CD4-positive, alpha-beta T cell treated with Interleukin-17A for 4 hours (primary cell): Measurements from ENCODE around the gene CAPN12.

ENCODE experiments used
- DNase-seq: peaks from one replicate; pipeline ENCODE4 v3.0.0-alpha.2; 2020; ENCODE audit warnings: mixed read lengths

Gene CAPN12

GRCh38 chr19:38723990-38724854 is 20.1 kb downstream of the CAPN12 start:
- no peak for DNase-seq

- DNase-seq = no peak
Observed at GRCh38 chr19:38723606-38723965, 20.7 kb downstream of the CAPN12 start.

- no peak for DNase-seq
Observed at GRCh38 chr19:38722947-38723605, 21.2 kb downstream of the CAPN12 start.

- DNase-seq = no peak
Observed at GRCh38 chr19:38721979-38722773, 22.1 kb downstream of the CAPN12 start.

GRCh38 chr19:38721496-38721895 is 22.8 kb downstream of the CAPN12 start:
- no peak for DNase-seq

- DNase-seq = no peak
Observed at GRCh38 chr19:38720559-38721236, 23.6 kb downstream of the CAPN12 start.

- DNase-seq = no peak
Observed at GRCh38 chr19:38719761-38720558, 24.3 kb downstream of the CAPN12 start.

GRCh38 chr19:38718747-38719543 is 25.3 kb downstream of the CAPN12 start:
- DNase-seq = no peak

GRCh38 chr19:38717855-38718254 is 26.4 kb downstream of the CAPN12 start:
- no peak for DNase-seq

GRCh38 chr19:38717051-38717450 is 27.2 kb downstream of the CAPN12 start:
- DNase-seq = no peak

GRCh38 chr19:38715555-38715954 is 28.7 kb downstream of the CAPN12 start:
- no peak for DNase-seq

GRCh38 chr19:38714354-38714778 is 29.9 kb downstream of the CAPN12 start:
- DNase-seq = no peak

- no peak for DNase-seq
Observed at GRCh38 chr19:38713865-38714264, 30.4 kb downstream of the CAPN12 start.

- no peak for DNase-seq
Observed at GRCh38 chr19:38713227-38713649, 31.0 kb downstream of the CAPN12 start.

- DNase-seq = no peak
Observed at GRCh38 chr19:38712161-38712748, 32.0 kb downstream of the CAPN12 start.

- DNase-seq = no peak
Observed at GRCh38 chr19:38711726-38712153, 32.5 kb downstream of the CAPN12 start.

- no peak for DNase-seq
Observed at GRCh38 chr19:38710928-38711725, 33.1 kb downstream of the CAPN12 start.

- no peak for DNase-seq
Observed at GRCh38 chr19:38710416-38710702, 33.9 kb downstream of the CAPN12 start.

- no peak for DNase-seq
Observed at GRCh38 chr19:38709671-38710415, 34.4 kb downstream of the CAPN12 start.
